ENCODE data around the gene YIPF1.

- TF ChIP-seq CTCF (IDR thresholded peaks at IDR 0.05): no peak
- TF ChIP-seq POLR2A (IDR thresholded peaks at IDR 0.05): no peak
Measured at GRCh38 chr1:53833393-53833792, 56.2 kb downstream of the YIPF1 start.
